ENCODE measurements around the gene DMAP1. TPM values are rescaled to one million over a fixed set of nuclear protein-coding genes. Genes with fewer than 3 reads are reported as not detected.

DMAP1 gene
- total RNA-seq, 1 donor from 2014 or later = 32.2 TPM

- H3K36me3 ChIP-seq = no peaks in the 10 kb centered on the region
- no peaks in the 10 kb centered on the region for H3K27me3 ChIP-seq (ENCODE audit: low read depth)
- H3K4me1 ChIP-seq = peaks cover 24% of the 10 kb centered on the region
- ATAC-seq = peak; percentile 57 to 75
- H3K27ac ChIP-seq = no peak overlapping the region
- H3K4me3 ChIP-seq = no peak overlapping the region
- TF ChIP-seq CTCF (IDR thresholded peaks at IDR 0.05) = no peak
- no peak for DNase-seq
- no peaks in the 10 kb centered on the region for H3K9me3 ChIP-seq
- intact Hi-C loops (cut with DNase I) = no loop called here
These were observed 50.5 kb downstream of the DMAP1 start for GRCh38 chr1:44263568-44264450.

GRCh38 chr1:44264451-44264771 is 51.1 kb downstream of the DMAP1 start:
- DNase-seq (no peak), ATAC-seq (no peak)
- H3K4me3 ChIP-seq = no peak overlapping the region
- no peaks in the 10 kb centered on the region for H3K9me3 ChIP-seq
- no peaks in the 10 kb centered on the region for H3K27me3 ChIP-seq (ENCODE audit: low read depth)
- H3K27ac ChIP-seq = no peak overlapping the region
- H3K4me1 ChIP-seq = peaks cover 24% of the 10 kb centered on the region
- TF ChIP-seq CTCF (IDR thresholded peaks at IDR 0.05) = no peak
- intact Hi-C loops (cut with DNase I) = no loop called here
- H3K36me3 ChIP-seq = no peaks in the 10 kb centered on the region

GRCh38 chr1:44265656-44266358 is 52.5 kb downstream of the DMAP1 start:
- H3K4me3 ChIP-seq = no peak overlapping the region
- H3K27ac ChIP-seq = no peak overlapping the region
- no peaks in the 10 kb centered on the region for H3K36me3 ChIP-seq
- no peaks in the 10 kb centered on the region for H3K27me3 ChIP-seq (ENCODE audit: low read depth)
- ATAC-seq (no peak), DNase-seq (no peak)
- no peak for TF ChIP-seq CTCF (IDR thresholded peaks at IDR 0.05)
- H3K9me3 ChIP-seq = no peaks in the 10 kb centered on the region
- intact Hi-C loops (cut with DNase I) = no loop called here
- peaks cover 24% of the 10 kb centered on the region for H3K4me1 ChIP-seq

GRCh38 chr1:44266400-44267344 is 53.4 kb downstream of the DMAP1 start:
- no peaks in the 10 kb centered on the region for H3K36me3 ChIP-seq
- ATAC-seq = no peak
- DNase-seq = no peak
- H3K4me3 ChIP-seq = no peak overlapping the region
- no peak overlapping the region for H3K27ac ChIP-seq
- peaks cover 17% of the 10 kb centered on the region for H3K4me1 ChIP-seq
- intact Hi-C loops (cut with DNase I) = no loop called here
- H3K9me3 ChIP-seq = no peaks in the 10 kb centered on the region
- H3K27me3 ChIP-seq (ENCODE audit: low read depth) = no peaks in the 10 kb centered on the region
- no peak for TF ChIP-seq CTCF (IDR thresholded peaks at IDR 0.05)

GRCh38 chr1:44267438-44267837 is 54.2 kb downstream of the DMAP1 start:
- no peak for TF ChIP-seq CTCF (IDR thresholded peaks at IDR 0.05)
- no peaks in the 10 kb centered on the region for H3K27me3 ChIP-seq (ENCODE audit: low read depth)
- no peak for DNase-seq

More at GRCh38 chr1:44267438-44267837, 54.2 kb downstream of the DMAP1 start:
- Histone ChIP-seq H3K4me1 (peaks cover 10% of the 10 kb centered on the region), H3K36me3 (no peaks in the 10 kb centered on the region), H3K27ac (no peak overlapping the region), H3K9me3 (no peaks in the 10 kb centered on the region), H3K4me3 (no peak overlapping the region)
- ATAC-seq = no peak
- intact Hi-C loops (cut with DNase I) = no loop called here

All from lower lobe of right lung (tissue), 2 donors.